GM12892 (cell line): ENCODE results near the gene ACP6.

Source experiments
- POLR2A ChIP-seq: IDR thresholded peaks from 2 replicates; pipeline ENCODE4 v1.6.1; 2011; ENCODE audit warnings: low read depth, low read length, control low read depth
- TAF1 ChIP-seq: IDR thresholded peaks from 2 replicates; pipeline ENCODE4 v1.6.1; 2011; ENCODE audit warnings: low read depth, mild to moderate bottlenecking, control low read depth, low read length, borderline replicate concordance

DNA sequence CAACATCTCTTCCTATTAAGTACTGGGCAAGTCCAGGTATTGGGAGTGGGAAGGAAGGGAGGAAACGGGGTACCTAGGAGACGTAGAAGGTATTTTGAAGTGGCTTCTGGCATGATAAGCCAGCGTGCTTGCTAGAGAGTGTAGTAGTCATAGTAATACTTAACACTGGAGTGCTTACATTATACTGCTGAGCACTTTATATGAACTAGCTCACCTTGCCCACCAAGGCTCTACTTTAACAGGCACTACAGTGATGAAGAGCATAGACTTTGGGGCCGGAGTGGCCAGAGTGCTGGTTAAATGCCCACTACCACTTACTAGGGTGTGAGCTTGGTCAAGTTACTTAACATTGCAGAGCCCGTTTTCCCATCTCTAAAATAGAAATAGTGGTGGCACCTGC lies 61.7 kb downstream of the ACP6 start:
- TF ChIP-seq POLR2A (no peak), TAF1 (no peak)
